ENCODE data around the gene COBL.

DNA sequence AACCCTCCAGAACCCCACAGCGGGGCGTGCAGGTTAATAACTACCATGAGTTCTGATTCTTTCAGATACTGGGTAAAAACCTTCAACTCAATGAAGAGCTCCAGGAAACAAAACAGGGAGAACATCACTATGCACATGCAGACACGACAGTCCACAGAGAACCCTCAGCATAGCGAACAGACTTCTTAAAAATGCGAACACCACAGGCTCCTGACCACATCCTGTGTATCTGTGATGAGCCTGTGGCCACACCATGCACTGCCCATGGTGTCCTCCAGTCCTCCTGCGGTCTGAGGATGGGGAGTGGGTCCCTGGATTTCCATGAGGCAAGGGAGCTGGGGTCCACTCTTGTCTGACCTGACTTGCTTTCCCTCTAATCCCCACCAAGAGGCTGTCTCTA is 107.2 kb downstream of the COBL start:
- TF ChIP-seq, protein P1, sequence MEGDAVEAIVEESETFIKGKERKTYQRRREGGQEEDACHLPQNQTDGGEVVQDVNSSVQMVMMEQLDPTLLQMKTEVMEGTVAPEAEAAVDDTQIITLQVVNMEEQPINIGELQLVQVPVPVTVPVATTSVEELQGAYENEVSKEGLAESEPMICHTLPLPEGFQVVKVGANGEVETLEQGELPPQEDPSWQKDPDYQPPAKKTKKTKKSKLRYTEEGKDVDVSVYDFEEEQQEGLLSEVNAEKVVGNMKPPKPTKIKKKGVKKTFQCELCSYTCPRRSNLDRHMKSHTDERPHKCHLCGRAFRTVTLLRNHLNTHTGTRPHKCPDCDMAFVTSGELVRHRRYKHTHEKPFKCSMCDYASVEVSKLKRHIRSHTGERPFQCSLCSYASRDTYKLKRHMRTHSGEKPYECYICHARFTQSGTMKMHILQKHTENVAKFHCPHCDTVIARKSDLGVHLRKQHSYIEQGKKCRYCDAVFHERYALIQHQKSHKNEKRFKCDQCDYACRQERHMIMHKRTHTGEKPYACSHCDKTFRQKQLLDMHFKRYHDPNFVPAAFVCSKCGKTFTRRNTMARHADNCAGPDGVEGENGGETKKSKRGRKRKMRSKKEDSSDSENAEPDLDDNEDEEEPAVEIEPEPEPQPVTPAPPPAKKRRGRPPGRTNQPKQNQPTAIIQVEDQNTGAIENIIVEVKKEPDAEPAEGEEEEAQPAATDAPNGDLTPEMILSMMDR (IDR thresholded peaks at IDR 0.05) = no peak
- TF ChIP-seq EZH2 (IDR thresholded peaks at IDR 0.05) = no peak
